RWPE2 (cell line): ENCODE measurements around the gene FHOD3.

ENCODE experiments used
- ATAC-seq: fragments of 200-7000 bp; cut with Tn5 transposase; 3 replicates; pipeline ENCODE4 v1.9.1; 2021; ENCODE audit warnings: low read depth
- DNase-seq: peaks from one replicate; pipeline ENCODE4 v3.0.0-alpha.2; 2020; ENCODE audit warnings: low spot score
- H3K27ac ChIP-seq: fragments of 450-650 bp; 2 replicates; pipeline ENCODE4 v1.5.1; 2017; ENCODE audit warnings: mild to moderate bottlenecking; ENCODE audit not compliant: poor library complexity, severe bottlenecking
- H3K27me3 ChIP-seq: fragments of 250-450 bp; sonication (Bioruptor Pico); 2 replicates; pipeline ENCODE4 v1.5.1; 2021; ENCODE audit warnings: mild to moderate bottlenecking, moderate library complexity; ENCODE audit not compliant: insufficient read depth, poor library complexity, severe bottlenecking
- H3K36me3 ChIP-seq: fragments of 250-450 bp; sonication (Bioruptor Pico); 2 replicates; pipeline ENCODE4 v1.5.1; 2020; ENCODE audit warnings: low read depth, mild to moderate bottlenecking, moderate library complexity
- H3K4me1 ChIP-seq: fragments of 250-450 bp; sonication (Bioruptor Pico); 2 replicates; pipeline ENCODE4 v1.5.1; 2021; ENCODE audit warnings: mild to moderate bottlenecking, moderate library complexity; ENCODE audit not compliant: insufficient read depth, poor library complexity, severe bottlenecking
- H3K4me3 ChIP-seq: fragments of 250-450 bp; sonication (Bioruptor Pico); 2 replicates; pipeline ENCODE4 v1.5.1; 2021; ENCODE audit warnings: mild to moderate bottlenecking, moderate library complexity; ENCODE audit not compliant: severe bottlenecking
- H3K9me3 ChIP-seq: fragments of 250-450 bp; sonication (Bioruptor Pico); 2 replicates; pipeline ENCODE4 v1.5.1; 2021; ENCODE audit warnings: mild to moderate bottlenecking, moderate library complexity; ENCODE audit not compliant: severe bottlenecking
- TF ChIP-seq, protein P1 (sequence below): fragments of 450-650 bp; IDR thresholded peaks from one replicate; pipeline ENCODE4 v1.5.1; 2017; ENCODE audit warnings: mild to moderate bottlenecking, moderate library complexity; ENCODE audit not compliant: poor library complexity, severe bottlenecking

FHOD3 gene

DNA sequence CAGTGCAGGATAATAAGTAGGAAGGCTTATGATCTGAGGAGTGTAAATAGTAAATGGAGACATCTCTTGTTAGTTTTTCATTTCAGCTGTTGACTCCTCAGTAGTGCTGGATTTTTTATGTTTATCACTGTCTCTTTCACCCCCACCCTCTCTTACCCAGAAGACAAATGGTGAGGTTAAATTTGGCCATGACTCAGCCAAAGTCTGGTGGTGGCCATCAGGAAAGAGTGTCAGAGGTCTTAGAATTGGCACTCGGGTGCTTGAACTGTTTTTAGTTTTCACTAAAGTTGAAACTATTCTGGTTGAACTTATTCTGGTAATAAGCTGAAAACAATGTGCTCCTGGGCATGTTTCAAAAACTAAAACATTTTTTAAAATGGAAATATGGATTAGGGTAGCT is 123.3 kb downstream of the FHOD3 start:
- ATAC-seq, result no peak
- DNase-seq, result no peak
- TF ChIP-seq, protein P1, sequence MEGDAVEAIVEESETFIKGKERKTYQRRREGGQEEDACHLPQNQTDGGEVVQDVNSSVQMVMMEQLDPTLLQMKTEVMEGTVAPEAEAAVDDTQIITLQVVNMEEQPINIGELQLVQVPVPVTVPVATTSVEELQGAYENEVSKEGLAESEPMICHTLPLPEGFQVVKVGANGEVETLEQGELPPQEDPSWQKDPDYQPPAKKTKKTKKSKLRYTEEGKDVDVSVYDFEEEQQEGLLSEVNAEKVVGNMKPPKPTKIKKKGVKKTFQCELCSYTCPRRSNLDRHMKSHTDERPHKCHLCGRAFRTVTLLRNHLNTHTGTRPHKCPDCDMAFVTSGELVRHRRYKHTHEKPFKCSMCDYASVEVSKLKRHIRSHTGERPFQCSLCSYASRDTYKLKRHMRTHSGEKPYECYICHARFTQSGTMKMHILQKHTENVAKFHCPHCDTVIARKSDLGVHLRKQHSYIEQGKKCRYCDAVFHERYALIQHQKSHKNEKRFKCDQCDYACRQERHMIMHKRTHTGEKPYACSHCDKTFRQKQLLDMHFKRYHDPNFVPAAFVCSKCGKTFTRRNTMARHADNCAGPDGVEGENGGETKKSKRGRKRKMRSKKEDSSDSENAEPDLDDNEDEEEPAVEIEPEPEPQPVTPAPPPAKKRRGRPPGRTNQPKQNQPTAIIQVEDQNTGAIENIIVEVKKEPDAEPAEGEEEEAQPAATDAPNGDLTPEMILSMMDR, result no peak
- H3K36me3 ChIP-seq, result no peaks in the 10 kb centered on the region
- H3K4me3 ChIP-seq, result no peak overlapping the region
- no peaks in the 10 kb centered on the region for H3K4me1 ChIP-seq
- H3K9me3 ChIP-seq, result no peaks in the 10 kb centered on the region
- no peaks in the 10 kb centered on the region for H3K27me3 ChIP-seq
- H3K27ac ChIP-seq, result no peak overlapping the region

- H3K27ac ChIP-seq, result no peak overlapping the region
- no peaks in the 10 kb centered on the region for H3K9me3 ChIP-seq
- DNase-seq (no peak), ATAC-seq (no peak)
- H3K36me3 ChIP-seq, result no peaks in the 10 kb centered on the region
- H3K27me3 ChIP-seq, result no peaks in the 10 kb centered on the region
- no peaks in the 10 kb centered on the region for H3K4me1 ChIP-seq
- H3K4me3 ChIP-seq, result no peak overlapping the region
- TF ChIP-seq, protein P1, result no peak
These were observed 127.2 kb downstream of the FHOD3 start for GRCh38 chr18:36424741-36425142.

DNA sequence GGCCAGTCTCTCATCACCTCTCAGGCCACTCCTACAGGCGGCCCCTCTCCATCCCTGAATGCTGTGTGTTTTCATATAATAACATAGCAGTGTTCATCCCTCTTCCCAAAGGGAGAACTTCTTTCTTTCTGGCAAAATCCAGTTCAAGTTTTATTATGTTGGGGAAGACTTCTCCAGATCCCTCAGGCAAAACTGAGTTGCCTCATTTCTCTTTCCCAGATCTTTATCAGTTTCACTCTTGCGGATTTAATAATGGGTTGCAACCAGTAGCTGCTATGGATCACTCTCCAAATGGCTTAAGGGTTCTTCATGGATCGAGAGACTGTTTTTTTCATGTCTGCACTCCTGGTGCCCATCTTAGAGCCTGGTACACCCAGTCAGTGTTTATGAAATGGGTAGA is 129.9 kb downstream of the FHOD3 start:
- H3K9me3 ChIP-seq, result no peaks in the 10 kb centered on the region
- DNase-seq (no peak), ATAC-seq (no peak)
- no peaks in the 10 kb centered on the region for H3K4me1 ChIP-seq
- H3K4me3 ChIP-seq, result no peak overlapping the region
- no peaks in the 10 kb centered on the region for H3K36me3 ChIP-seq
- no peak overlapping the region for H3K27ac ChIP-seq
- no peaks in the 10 kb centered on the region for H3K27me3 ChIP-seq
- TF ChIP-seq, protein P1, result no peak

GRCh38 chr18:36427831-36428230 is 130.3 kb downstream of the FHOD3 start:
- H3K4me3 ChIP-seq, result no peak overlapping the region
- TF ChIP-seq, protein P1, result no peak
- H3K36me3 ChIP-seq, result no peaks in the 10 kb centered on the region
- no peak for ATAC-seq
- no peak overlapping the region for H3K27ac ChIP-seq
- DNase-seq, result no peak
- no peaks in the 10 kb centered on the region for H3K27me3 ChIP-seq
- no peaks in the 10 kb centered on the region for H3K9me3 ChIP-seq
- H3K4me1 ChIP-seq, result no peaks in the 10 kb centered on the region

GRCh38 chr18:36428431-36429029 is 131.0 kb downstream of the FHOD3 start:
- H3K4me1 ChIP-seq, result no peaks in the 10 kb centered on the region
- H3K4me3 ChIP-seq, result no peak overlapping the region
- DNase-seq (no peak), ATAC-seq (no peak)
- TF ChIP-seq, protein P1, result no peak
- H3K36me3 ChIP-seq, result no peaks in the 10 kb centered on the region
- H3K9me3 ChIP-seq, result no peaks in the 10 kb centered on the region
- H3K27ac ChIP-seq, result no peak overlapping the region
- H3K27me3 ChIP-seq, result no peaks in the 10 kb centered on the region
